Breast epithelium (tissue), 3 donors: ENCODE measurements around the gene SYNPO.

ENCODE experiments used
- CTCF ChIP-seq, 3 donors: fragments of 450-650 bp; IDR thresholded peaks; one replicate each; pipeline ENCODE4 v1.5.1; 2016 to 2017; ENCODE audit warnings: antibody characterized with exemption in 3 of 3, mild to moderate bottlenecking in 3 of 3, moderate library complexity in 3 of 3
- POLR2A ChIP-seq: fragments of 450-650 bp; IDR thresholded peaks from one replicate; pipeline ENCODE4 v1.6.1; 2016; ENCODE audit warnings: antibody characterized with exemption, mild to moderate bottlenecking, moderate library complexity
- POLR2AphosphoS5 ChIP-seq, 3 donors: sonication (generic); formaldehyde crosslinking; IDR thresholded peaks; one replicate each; pipeline ENCODE4 v1.6.1; 2017; ENCODE audit warnings: antibody characterized with exemption in 3 of 3

GRCh38 chr5:150614661-150615060, 25.8 kb upstream of the SYNPO start:
- TF ChIP-seq CTCF (IDR thresholded peaks at IDR 0.05), result no peak
- no peak for TF ChIP-seq POLR2AphosphoS5 (IDR thresholded peaks at IDR 0.05)
- TF ChIP-seq POLR2A, result no peak
